SU-DHL-6 (cell line): ENCODE data around the gene SYTL2.

Experiments used
- CTCF ChIP-seq: fragments of 200-600 bp; sonication (generic); IDR thresholded peaks from one replicate; pipeline ENCODE4 v1.5.1; 2017; ENCODE audit warnings: antibody characterized with exemption, mild to moderate bottlenecking, low read length, moderate library complexity; ENCODE audit not compliant: insufficient read depth, poor library complexity, severe bottlenecking
- EZH2phosphoT487 ChIP-seq: fragments of 200-600 bp; sonication (generic), shearing (Covaris generic); conservative IDR thresholded peaks from 2 replicates; pipeline ENCODE4 v1.6.1; 2018; ENCODE audit warnings: mild to moderate bottlenecking, antibody characterized with exemption, low read length, moderate library complexity, mixed read lengths

- TF ChIP-seq CTCF, result no peak
- no peak for TF ChIP-seq EZH2phosphoT487
These were observed 84.6 kb downstream of the SYTL2 start for GRCh38 chr11:85726381-85726780.
